Nephron progenitor cell (in vitro differentiated cells): ENCODE data around the gene CAPZA2.
"Not testable (repeated sequence)": the region's sequence is repeated elsewhere in the genome, so short reads cannot be mapped to it uniquely, and the experiment has no call there.

Experiments used
- DNase-seq: peaks from one replicate; pipeline ENCODE4 v3.0.0; 2021
- H3K27ac Mint-ChIP-seq: 2 replicates; pipeline ENCODE4 v1.8.0; 2021; ENCODE audit warnings: mild to moderate bottlenecking, moderate library complexity, mixed read lengths
- H3K27me3 Mint-ChIP-seq: 2 replicates; pipeline ENCODE4 v1.8.0; 2021; ENCODE audit warnings: mild to moderate bottlenecking, low read depth, mixed read lengths; ENCODE audit not compliant: poor library complexity
- H3K36me3 Mint-ChIP-seq: 2 replicates; pipeline ENCODE4 v1.8.0; 2021; ENCODE audit warnings: low read depth, mixed read lengths
- H3K4me1 Mint-ChIP-seq: 2 replicates; pipeline ENCODE4 v1.8.0; 2021; ENCODE audit warnings: mixed read lengths
- H3K4me3 Mint-ChIP-seq: 2 replicates; pipeline ENCODE4 v1.8.0; 2021; ENCODE audit warnings: mild to moderate bottlenecking, moderate library complexity, mixed read lengths
- H3K9me3 Mint-ChIP-seq: 2 replicates; pipeline ENCODE4 v1.8.0; 2021; ENCODE audit warnings: mild to moderate bottlenecking, moderate library complexity, mixed read lengths
- CTCF ChIP-seq: fragments of 200-600 bp; sonication (generic); IDR thresholded peaks from 2 replicates; pipeline ENCODE4 v1.5.0; 2021; ENCODE audit warnings: antibody characterized with exemption

CAPZA2 gene

GRCh38 chr7:116970238-116970910 lies 108.0 kb downstream of the CAPZA2 start:
- H3K9me3 Mint-ChIP-seq: peaks cover 11% of the 10 kb centered on the region
- no peaks in the 10 kb centered on the region for H3K27me3 Mint-ChIP-seq
- no peak for TF ChIP-seq CTCF
- peaks cover 14% of the 10 kb centered on the region for H3K36me3 Mint-ChIP-seq
- no peak overlapping the region for H3K27ac Mint-ChIP-seq
- DNase-seq: no peak
- H3K4me1 Mint-ChIP-seq: peaks cover 41% of the 10 kb centered on the region
- no peak overlapping the region for H3K4me3 Mint-ChIP-seq

GRCh38 chr7:116971153-116971552 lies 108.8 kb downstream of the CAPZA2 start:
- Mint-ChIP-seq H3K9me3 (peaks cover 11% of the 10 kb centered on the region), H3K4me1 (peaks cover 41% of the 10 kb centered on the region), H3K36me3 (peaks cover 14% of the 10 kb centered on the region)
- not testable (repeated sequence) for H3K27ac Mint-ChIP-seq, DNase-seq, H3K4me3 Mint-ChIP-seq, H3K27me3 Mint-ChIP-seq
